Brain microvascular endothelial cell (primary cell): Measurements from ENCODE around the gene ZNF423.
"Not testable (repeated sequence)": the region's sequence is repeated elsewhere in the genome, so short reads cannot be mapped to it uniquely, and the experiment has no call there.

Experiments
- DNase-seq: peaks from one replicate; pipeline ENCODE4 v3.0.0-alpha.2; 2020
- H3K27ac ChIP-seq: fragments of 250-450 bp; sonication (Bioruptor Pico); 2 replicates; pipeline ENCODE4 v1.5.1; 2020; ENCODE audit warnings: mild to moderate bottlenecking, moderate library complexity
- H3K27me3 ChIP-seq: fragments of 250-450 bp; sonication (Bioruptor Pico); replicated peaks from 2 replicates; pipeline ENCODE4 v1.5.1; 2020; ENCODE audit warnings: mild to moderate bottlenecking
- H3K36me3 ChIP-seq: fragments of 250-450 bp; sonication (Bioruptor Pico); replicated peaks from 2 replicates; pipeline ENCODE4 v1.5.1; 2020; ENCODE audit warnings: mild to moderate bottlenecking
- H3K4me3 ChIP-seq: 2 replicates; pipeline ENCODE4 v1.5.1; 2011; ENCODE audit warnings: low read depth, mild to moderate bottlenecking, control low read depth, low read length, moderate library complexity
- CTCF ChIP-seq: IDR thresholded peaks from 2 replicates; pipeline ENCODE4 v1.5.1; 2011; ENCODE audit warnings: low read depth, mild to moderate bottlenecking, moderate library complexity, low read length, control low read depth, inconsistent platforms; ENCODE audit errors: missing control alignments
- in situ Hi-C: cut with HindIII; loops from 2 replicates; pipeline ENCODE4 v1.10.0; 2017; ENCODE audit warnings: low sequenced_read_pairs, low pct_ligation_motif_present

The ZNF423 gene

DNA sequence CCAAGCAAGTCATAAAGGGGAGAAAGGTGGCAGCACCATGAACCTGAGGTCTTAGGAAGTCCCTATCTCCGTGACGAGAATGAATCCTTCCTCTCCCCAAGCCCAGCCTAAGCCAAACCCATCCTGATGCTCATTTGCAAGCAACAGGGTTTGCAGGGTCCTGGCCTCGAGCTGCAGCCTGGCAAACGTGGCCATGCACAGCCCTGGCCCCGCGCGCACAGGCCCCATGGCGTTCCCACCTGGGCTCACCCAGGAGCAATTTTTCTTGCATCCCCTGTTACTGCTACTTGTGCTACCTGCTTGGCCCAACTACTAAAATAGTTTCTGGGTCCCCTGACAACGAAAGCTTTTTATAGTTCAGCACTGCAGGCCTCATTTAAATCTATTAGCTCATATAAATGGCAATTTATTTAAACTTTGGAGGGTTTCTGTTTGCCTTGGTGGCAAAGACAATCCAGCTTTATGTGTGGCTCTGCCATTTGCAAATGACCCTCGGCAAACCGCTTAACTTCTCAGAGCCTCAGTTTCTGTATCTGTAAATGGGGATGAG lies 340.8 kb downstream of the ZNF423 start:
- Histone ChIP-seq H3K36me3 (no peaks in the 10 kb centered on the region), H3K4me3 (no peak overlapping the region), H3K27me3 (no peaks in the 10 kb centered on the region), H3K27ac (no peak overlapping the region)
- no peak for TF ChIP-seq CTCF
- no peak for DNase-seq
- in situ Hi-C loops = no loop called here

- Histone ChIP-seq H3K27ac (no peak overlapping the region), H3K27me3 (no peaks in the 10 kb centered on the region), H3K36me3 (no peaks in the 10 kb centered on the region), H3K4me3 (no peak overlapping the region)
- TF ChIP-seq CTCF = no peak
- DNase-seq = no peak
- in situ Hi-C loops = no loop called here
Measured at GRCh38 chr16:49514073-49514980, 341.6 kb downstream of the ZNF423 start.

GRCh38 chr16:49513040-49513439 lies 342.9 kb downstream of the ZNF423 start:
- peak; percentile 20 for TF ChIP-seq CTCF
- H3K27ac ChIP-seq = no peak overlapping the region
- no peak overlapping the region for H3K4me3 ChIP-seq
- H3K27me3 ChIP-seq = no peaks in the 10 kb centered on the region
- in situ Hi-C loops = no loop called here
- no peaks in the 10 kb centered on the region for H3K36me3 ChIP-seq
- no peak for DNase-seq

DNA sequence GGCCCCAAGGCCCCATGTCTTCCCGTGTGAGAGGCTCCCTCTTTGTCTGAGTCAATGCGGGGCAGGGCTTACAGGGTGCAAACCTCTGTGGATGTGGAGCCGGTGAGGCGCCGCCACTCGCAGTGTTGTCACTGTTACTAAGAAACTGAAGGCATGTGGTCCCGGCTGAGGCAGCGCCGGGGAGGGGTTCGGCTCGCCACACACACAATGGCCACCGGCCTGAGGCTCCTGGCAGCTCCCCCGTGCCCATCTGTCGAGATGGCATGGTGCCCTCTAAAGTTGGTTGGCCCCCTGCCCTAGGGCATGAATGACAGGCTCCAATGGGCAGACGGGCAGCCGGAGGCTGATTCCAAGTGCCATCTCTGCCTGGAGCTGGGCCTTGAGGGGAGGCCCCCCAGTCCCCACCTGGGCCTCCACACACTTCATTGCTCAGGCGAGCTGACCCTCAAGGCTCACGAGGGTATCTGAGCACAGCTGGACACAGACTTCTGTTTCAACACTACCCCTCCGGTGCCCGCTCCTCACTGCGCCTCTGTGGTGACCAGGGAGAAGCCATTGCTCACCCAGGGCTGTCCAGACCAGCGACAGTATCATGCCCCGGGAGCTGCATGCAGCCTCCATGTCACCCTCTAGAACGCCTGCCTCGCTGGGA lies 345.1 kb downstream of the ZNF423 start:
- Histone ChIP-seq H3K4me3 (no peak overlapping the region), H3K27ac (no peak overlapping the region), H3K27me3 (no peaks in the 10 kb centered on the region), H3K36me3 (no peaks in the 10 kb centered on the region)
- in situ Hi-C loops = no loop called here
- no peak for DNase-seq
- TF ChIP-seq CTCF = no peak

GRCh38 chr16:49510141-49510540 lies 345.8 kb downstream of the ZNF423 start:
- in situ Hi-C loops = no loop called here
- no peak overlapping the region for H3K4me3 ChIP-seq
- no peaks in the 10 kb centered on the region for H3K36me3 ChIP-seq
- DNase-seq = no peak
- H3K27ac ChIP-seq = no peak overlapping the region
- no peak for TF ChIP-seq CTCF
- H3K27me3 ChIP-seq = no peaks in the 10 kb centered on the region

- H3K36me3 ChIP-seq, DNase-seq, in situ Hi-C loops: not testable (repeated sequence)
Measured at GRCh38 chr16:49506058-49507013, 349.6 kb downstream of the ZNF423 start.

More at GRCh38 chr16:49506058-49507013, 349.6 kb downstream of the ZNF423 start:
- not testable (repeated sequence) for H3K4me3 ChIP-seq, H3K27ac ChIP-seq, H3K27me3 ChIP-seq
